Endothelial cell (in vitro differentiated cells): ENCODE measurements around the gene CC2D2A. TPM values are rescaled to one million over a fixed set of nuclear protein-coding genes. Genes with fewer than 3 reads are reported as not detected.

Experiments
- DNase-seq: peaks from one replicate; pipeline ENCODE4 v3.0.0; 2021; ENCODE audit warnings: low spot score
- H3K27ac Mint-ChIP-seq: one replicate; pipeline ENCODE4 v1.8.0; 2021; ENCODE audit warnings: mixed read lengths, inconsistent platforms; ENCODE audit not compliant: unreplicated experiment
- H3K27me3 Mint-ChIP-seq: one replicate; pipeline ENCODE4 v1.8.0; 2021; ENCODE audit warnings: mild to moderate bottlenecking, moderate library complexity, mixed read lengths, inconsistent platforms; ENCODE audit not compliant: unreplicated experiment
- H3K36me3 Mint-ChIP-seq: one replicate; pipeline ENCODE4 v1.8.0; 2021; ENCODE audit warnings: mild to moderate bottlenecking, low read depth, mixed read lengths, inconsistent platforms; ENCODE audit not compliant: unreplicated experiment
- H3K4me1 Mint-ChIP-seq: one replicate; pipeline ENCODE4 v1.8.0; 2021; ENCODE audit warnings: mild to moderate bottlenecking, mixed read lengths, inconsistent platforms; ENCODE audit not compliant: unreplicated experiment
- H3K4me3 Mint-ChIP-seq: one replicate; pipeline ENCODE4 v1.8.0; 2021; ENCODE audit warnings: mild to moderate bottlenecking, mixed read lengths, inconsistent platforms; ENCODE audit not compliant: unreplicated experiment
- H3K9me3 Mint-ChIP-seq: one replicate; pipeline ENCODE4 v1.8.0; 2021; ENCODE audit warnings: mixed read lengths, inconsistent platforms; ENCODE audit not compliant: unreplicated experiment
- CTCF ChIP-seq: fragments of 200-600 bp; sonication (generic); IDR thresholded peaks from one replicate; pipeline ENCODE4 v1.5.0; 2021; ENCODE audit warnings: antibody characterized with exemption; ENCODE audit not compliant: unreplicated experiment
- total RNA-seq: library from RNA; stranded (reverse); fragmentation: NEBNext Ultra II Directional; extraction: Animal tissue kit (Norgen Biotek cat#: 25700); gene quantifications from one replicate; pipeline ENCODE4 v1.2.1, GENCODE V29; 2021; ENCODE audit not compliant: unreplicated experiment

Gene CC2D2A
- total RNA-seq, 1 donor from 2014 or later, result 43.0 TPM

- TF ChIP-seq CTCF, result no peak
- Mint-ChIP-seq H3K4me1 (peaks cover 4% of the 10 kb centered on the region), H3K4me3 (no peak overlapping the region), H3K36me3 (peaks cover 18% of the 10 kb centered on the region), H3K27ac (no peak overlapping the region), H3K9me3 (no peaks in the 10 kb centered on the region), H3K27me3 (peaks cover 3% of the 10 kb centered on the region)
- no peak for DNase-seq
Observed at GRCh38 chr4:15557786-15558550, 88.3 kb downstream of the CC2D2A start.

GRCh38 chr4:15558561-15558960 is 88.9 kb downstream of the CC2D2A start:
- no peak overlapping the region for H3K4me3 Mint-ChIP-seq
- H3K4me1 Mint-ChIP-seq, result peaks cover 4% of the 10 kb centered on the region
- peaks cover 3% of the 10 kb centered on the region for H3K27me3 Mint-ChIP-seq
- no peak for DNase-seq
- no peak for TF ChIP-seq CTCF
- H3K27ac Mint-ChIP-seq, result no peak overlapping the region
- H3K36me3 Mint-ChIP-seq, result peaks cover 19% of the 10 kb centered on the region
- H3K9me3 Mint-ChIP-seq, result no peaks in the 10 kb centered on the region

GRCh38 chr4:15562114-15562513 is 92.4 kb downstream of the CC2D2A start:
- Mint-ChIP-seq H3K4me3 (no peak overlapping the region), H3K4me1 (peaks cover 4% of the 10 kb centered on the region), H3K36me3 (peaks cover 30% of the 10 kb centered on the region), H3K27me3 (peaks cover 6% of the 10 kb centered on the region), H3K9me3 (no peaks in the 10 kb centered on the region), H3K27ac (no peak overlapping the region)
- TF ChIP-seq CTCF, result no peak
- no peak for DNase-seq

GRCh38 chr4:15562623-15563022 is 92.9 kb downstream of the CC2D2A start:
- Mint-ChIP-seq H3K27ac (no peak overlapping the region), H3K4me1 (peaks cover 4% of the 10 kb centered on the region), H3K9me3 (no peaks in the 10 kb centered on the region), H3K36me3 (peaks cover 30% of the 10 kb centered on the region), H3K27me3 (peaks cover 5% of the 10 kb centered on the region), H3K4me3 (no peak overlapping the region)
- TF ChIP-seq CTCF, result no peak
- no peak for DNase-seq

- Mint-ChIP-seq H3K9me3 (no peaks in the 10 kb centered on the region), H3K36me3 (peaks cover 34% of the 10 kb centered on the region), H3K27ac (no peak overlapping the region), H3K4me1 (peaks cover 4% of the 10 kb centered on the region), H3K27me3 (peaks cover 3% of the 10 kb centered on the region), H3K4me3 (no peak overlapping the region)
- no peak for DNase-seq
- TF ChIP-seq CTCF, result no peak
Observed at GRCh38 chr4:15563871-15564270, 94.2 kb downstream of the CC2D2A start.
